K562 (cell line): ENCODE data around the gene ELOB. TPM values are rescaled to one million over a fixed set of nuclear protein-coding genes. Genes with fewer than 3 reads are reported as not detected.

Source experiments
- BACH1 ChIP-seq: fragments of 200-800 bp; sonication (Bioruptor generic); IDR thresholded peaks from 2 replicates; pipeline ENCODE4 v1.6.1; 2016; ENCODE audit warnings: missing genetic modification characterization, missing compliant biosample characterization
- BRD9 ChIP-seq: fragments of 450-650 bp; IDR thresholded peaks from 2 replicates; pipeline ENCODE4 v1.6.1; 2018; ENCODE audit warnings: low read depth; ENCODE audit not compliant: partially characterized antibody
- CBX1 ChIP-seq: sonication (generic); IDR thresholded peaks from 2 replicates; pipeline ENCODE4 v1.6.1; 2016; ENCODE audit warnings: antibody characterized with exemption, low read depth, mild to moderate bottlenecking
- DMBX1 ChIP-seq: fragments of 250-450 bp; sonication (Bioruptor Pico); IDR thresholded peaks from 2 replicates; pipeline ENCODE4 v1.8.0; 2022; ENCODE audit warnings: inconsistent platforms, mild to moderate bottlenecking, moderate library complexity, borderline replicate concordance
- FOSL1 ChIP-seq: fragments of 200-800 bp; sonication (Bioruptor generic); conservative IDR thresholded peaks from 2 replicates; pipeline ENCODE4 v1.6.1; 2016; ENCODE audit warnings: missing genetic modification characterization, missing compliant biosample characterization
- FOXO4 ChIP-seq: fragments of 450-650 bp; formaldehyde crosslinking; IDR thresholded peaks from 2 replicates; pipeline ENCODE4 v1.4.0; 2020; ENCODE audit warnings: mild to moderate bottlenecking, moderate library complexity
- KLF16 ChIP-seq: IDR thresholded peaks from 2 replicates; pipeline ENCODE4 v1.6.1; 2016; ENCODE audit warnings: antibody characterized with exemption
- NCOA2 ChIP-seq, 2 experiments: fragments of 450-650 bp; IDR thresholded peaks; 2 replicates each; pipeline ENCODE4 v1.6.1; 2018; ENCODE audit warnings: mild to moderate bottlenecking in 2 of 2, moderate library complexity in 1 of 2; ENCODE audit not compliant: partially characterized antibody in 2 of 2
- NFIC ChIP-seq: fragments of 450-650 bp; IDR thresholded peaks from 2 replicates; pipeline ENCODE4 v1.6.1; 2017; ENCODE audit warnings: mild to moderate bottlenecking, inconsistent platforms
- NFRKB ChIP-seq: fragments of 450-650 bp; IDR thresholded peaks from 2 replicates; pipeline ENCODE4 v1.6.1; 2016; ENCODE audit warnings: low read depth
- NR3C1 ChIP-seq: sonication (generic); formaldehyde crosslinking; IDR thresholded peaks from 2 replicates; pipeline ENCODE4 v1.8.1; 2022; ENCODE audit warnings: missing genetic modification reagents
- NRF1 ChIP-seq, 2 experiments: fragments of 450-650 bp; IDR thresholded peaks in 1 of 2; conservative IDR thresholded peaks in 1 of 2; 2 replicates each; pipeline ENCODE4 v1.6.1; 2014; ENCODE audit warnings: mild to moderate bottlenecking in 2 of 2
- PHF20 ChIP-seq: fragments of 450-650 bp; IDR thresholded peaks from 2 replicates; pipeline ENCODE4 v1.6.1; 2018; ENCODE audit not compliant: partially characterized antibody
- POLR2H ChIP-seq: IDR thresholded peaks from 2 replicates; pipeline ENCODE4 v1.6.1; 2016; ENCODE audit warnings: missing genetic modification characterization, low read depth, mild to moderate bottlenecking, control low read depth, missing compliant biosample characterization, moderate library complexity
- SP1 ChIP-seq: sonication (generic); formaldehyde crosslinking; IDR thresholded peaks from 2 replicates; pipeline ENCODE4 v1.8.1; 2022; ENCODE audit warnings: mild to moderate bottlenecking, missing genetic modification reagents
- STAT6 ChIP-seq: sonication (generic); formaldehyde crosslinking; IDR thresholded peaks from 2 replicates; pipeline ENCODE4 v1.8.1; 2023; ENCODE audit warnings: mild to moderate bottlenecking, missing genetic modification reagents
- TEAD1 ChIP-seq, 2 experiments: fragments of 450-650 bp in 1 of 2; sonication (generic) in 1 of 2; formaldehyde crosslinking; IDR thresholded peaks; 2 replicates each; pipeline versions ENCODE4 v1.4.0 to v1.8.0; 2020 to 2022; ENCODE audit warnings: mild to moderate bottlenecking in 2 of 2, missing genetic modification reagents in 1 of 2
- USF1 ChIP-seq: sonication (generic); formaldehyde crosslinking; IDR thresholded peaks from 2 replicates; pipeline ENCODE4 v1.9.0; 2022; ENCODE audit warnings: mild to moderate bottlenecking, missing genetic modification reagents
- XRCC3 ChIP-seq: fragments of 450-650 bp; IDR thresholded peaks from 2 replicates; pipeline ENCODE4 v1.6.1; 2017; ENCODE audit warnings: mild to moderate bottlenecking, moderate library complexity
- ZC3H11A ChIP-seq: IDR thresholded peaks from 2 replicates; pipeline ENCODE4 v1.6.1; 2012; ENCODE audit warnings: low read depth, low read length, improper control_type of control experiment
- ZNF224 ChIP-seq: sonication (generic); formaldehyde crosslinking; IDR thresholded peaks from 2 replicates; pipeline ENCODE4 v1.8.0; 2022; ENCODE audit warnings: mild to moderate bottlenecking, missing genetic modification reagents
- ZNF311 ChIP-seq: fragments of 250-450 bp; sonication (Bioruptor Pico); IDR thresholded peaks from 2 replicates; pipeline ENCODE4 v1.4.0; 2020; ENCODE audit warnings: mild to moderate bottlenecking, moderate library complexity
- ZNF583 ChIP-seq: fragments of 250-450 bp; sonication (Bioruptor Pico); IDR thresholded peaks from 2 replicates; pipeline ENCODE4 v1.4.0; 2020
- ZNF589 ChIP-seq: fragments of 200-800 bp; sonication (Bioruptor generic); IDR thresholded peaks from 2 replicates; pipeline ENCODE4 v1.6.1; 2016; ENCODE audit warnings: low read depth, missing genetic modification characterization, missing compliant biosample characterization
- polyA plus RNA-seq, 8 experiments: library from polyadenylated mRNA; depleted of rRNA in 4 of 8; stranded (reverse) in 5 of 8; unstranded in 3 of 8; fragments of >200 nt; fragmentation: Nextera tagmentation in 2 of 8; fragmentation: Illumina TruSeq in 1 of 8; extraction: Ambion mirVana in 2 of 8; extraction: Trizol in 1 of 8; gene quantifications; 2 replicates each; pipeline versions ENCODE4 v1.2.1 to v1.2.3, GENCODE V29; 2011 to 2014; ENCODE audit warnings: inconsistent platforms in 1 of 8, missing spikeins in 1 of 8
- total RNA-seq, 7 experiments: library from RNA; depleted of rRNA in 6 of 7; stranded (reverse); fragments of >200 nt in 6 of 7; fragmentation: Illumina TruSeq in 2 of 7; extraction: Trizol in 2 of 7; gene quantifications; 2 replicates each; pipeline versions ENCODE4 v1.2.1 to v1.2.3, GENCODE V29; 2011 to 2021; ENCODE audit warnings: low replicate concordance in 1 of 7

The ELOB gene
- total and polyA plus RNA-seq, 9 of the 15 experiments (the other 6 are each of a cell fraction or from before 2014, with no cell fraction given): 63.2 to 791 (median 237) TPM

GRCh38 chr16:2777231-2777902, at the start of gene ELOB (continued):
- TF ChIP-seq NCOA2 (IDR thresholded peaks at IDR 0.05; ENCODE audit: partially characterized antibody in 2 of 2) (no peak), FOSL1 (0 out of 2 replicates have a peak, but pooled peaks have one; percentile 9), CBX1 (0 out of 2 replicates have a peak, but pooled peaks have one; percentile 65), BRD9 (peak; percentile 78), PHF20 (peak; percentile 87), XRCC3 (no peak), NFIC (peak; percentile 39; the same call in 1 of the 2 replicates), SP1 (CRISPR knock-in tag) (peak; percentile 80), KLF16 (no peak), ZNF224 (CRISPR knock-in tag) (0 out of 2 replicates have a peak, but pooled peaks have one; percentile 40), ZNF589 (peak; percentile 87), NRF1 (conservative IDR thresholded peaks at IDR 0.05 in 1 of 2, IDR thresholded peaks at IDR 0.05 in 1 of 2) (peak; percentile 66 to 79), DMBX1 (0 out of 2 replicates have a peak, but pooled peaks have one; percentile 46), ZNF583 (0 out of 2 replicates have a peak, but pooled peaks have one; percentile 17), NFRKB (peak; percentile 99), ZNF311 (CRISPR knock-in tag) (0 out of 2 replicates have a peak, but pooled peaks have one; percentile 46), NR3C1 (no peak), POLR2H (peak; percentile 79), BACH1 (tag) (peak; percentile 51; the same call in 1 of the 2 replicates), FOXO4 (CRISPR knock-in tag) (no peak), TEAD1 (CRISPR knock-in tag; IDR thresholded peaks at IDR 0.05) (peak; percentile 59 to 74; a peak in 2 of 4 replicates), USF1 (CRISPR knock-in tag) (no peak), STAT6 (CRISPR knock-in tag) (peak; percentile 88; the same call in 1 of the 2 replicates), ZC3H11A (0 out of 2 replicates have a peak, but pooled peaks have one; percentile 24)
